ENCODE results near the gene SLC16A3. TPM values are rescaled to one million over a fixed set of nuclear protein-coding genes. Genes with fewer than 3 reads are reported as not detected.

Gene SLC16A3
- total and polyA plus RNA-seq, 2 experiments from 2014 or later = 3.5 to 10.6 TPM

GRCh38 chr17:82267575-82268379 lies 38.9 kb downstream of the SLC16A3 start:
- Histone ChIP-seq H3K27ac (ENCODE audit: low read depth) (no peak overlapping the region), H3K79me2 (replicated peaks; ENCODE audit: insufficient read depth) (peaks cover 99% of the 10 kb centered on the region), H3F3A (replicated peaks; ENCODE audit: low read depth) (no peaks in the 10 kb centered on the region), H3K36me3 (ENCODE audit: insufficient read depth) (peaks cover 26% of the 10 kb centered on the region), H3K9me2 (ENCODE audit: insufficient read depth) (no peaks in the 10 kb centered on the region), H4K20me1 (replicated peaks; ENCODE audit: insufficient read depth) (peaks cover 91% of the 10 kb centered on the region), H3K4me3 (no peak overlapping the region), H3K4me1 (ENCODE audit: insufficient read depth) (peaks cover 9% of the 10 kb centered on the region), H3K4me2 (no peak overlapping the region), H2AFZ (no peak overlapping the region), H3K27me3 (ENCODE audit: insufficient read depth) (no peaks in the 10 kb centered on the region)
- Mint-ChIP-seq H3K36me3 (ENCODE audit: low read depth) (peaks cover 86% of the 10 kb centered on the region), H3K27ac (no peak overlapping the region; the same call in 1 of the 2 replicates), H3K4me3 (no peak overlapping the region), H3K9me3 (peaks cover 2% of the 10 kb centered on the region; the same call in 2 of the 3 replicates), H3K4me1 (peaks cover 35% of the 10 kb centered on the region), H3K27me3 (ENCODE audit: insufficient read depth, low read depth, poor library complexity) (peaks cover 4% of the 10 kb centered on the region)
- TF ChIP-seq REST (IDR thresholded peaks at IDR 0.05; ENCODE audit: unreplicated experiment) = no peak
- TF ChIP-seq ZNF331 (CRISPR knock-in tag; IDR thresholded peaks at IDR 0.05; ENCODE audit: low read depth) = no peak
- TF ChIP-seq CTCF (conservative IDR thresholded peaks at IDR 0.05; ENCODE audit: low read depth in 2 of 2) = 0 out of 4 replicates have a peak, but pooled peaks have one; percentile 6 to 12
- no peak for TF ChIP-seq NANOG (IDR thresholded peaks at IDR 0.05; ENCODE audit: borderline replicate concordance)
- TF ChIP-seq POLR2AphosphoS5 (IDR thresholded peaks at IDR 0.05; ENCODE audit: low read depth) = no peak
- peak; percentile 18 for ATAC-seq
- no peak for DNase-seq (ENCODE audit: low spot score)

- Histone ChIP-seq H3K9me2 (ENCODE audit: insufficient read depth) (no peaks in the 10 kb centered on the region), H2AFZ (no peak overlapping the region), H3K79me2 (replicated peaks; ENCODE audit: insufficient read depth) (peaks cover 83% of the 10 kb centered on the region), H4K20me1 (replicated peaks; ENCODE audit: insufficient read depth) (peaks cover 77% of the 10 kb centered on the region), H3K4me3 (no peak overlapping the region), H3K4me1 (ENCODE audit: insufficient read depth) (peaks cover 9% of the 10 kb centered on the region), H3K27me3 (ENCODE audit: insufficient read depth) (no peaks in the 10 kb centered on the region), H3K27ac (ENCODE audit: low read depth) (no peak overlapping the region), H3K4me2 (no peak overlapping the region), H3F3A (replicated peaks; ENCODE audit: low read depth) (no peaks in the 10 kb centered on the region), H3K36me3 (ENCODE audit: insufficient read depth) (peaks cover 13% of the 10 kb centered on the region)
- H3K27ac Mint-ChIP-seq = no peak overlapping the region
- peaks cover 72% of the 10 kb centered on the region for H3K36me3 Mint-ChIP-seq (ENCODE audit: low read depth)
- H3K4me3 Mint-ChIP-seq = peak overlapping the region; percentile 29; the same call in 1 of the 3 replicates
- H3K9me3 Mint-ChIP-seq = no peaks in the 10 kb centered on the region
- DNase-seq (ENCODE audit: low spot score) (no peak), ATAC-seq (no peak)
- H3K27me3 Mint-ChIP-seq (ENCODE audit: insufficient read depth, low read depth, poor library complexity) = peaks cover 4% of the 10 kb centered on the region
- H3K4me1 Mint-ChIP-seq = peaks cover 40% of the 10 kb centered on the region
- no peak for TF ChIP-seq ZNF114 (CRISPR knock-in tag; IDR thresholded peaks at IDR 0.05)
- TF ChIP-seq JUNB (IDR thresholded peaks at IDR 0.05; ENCODE audit: unreplicated experiment) = no peak
- no peak for TF ChIP-seq CREB1 (CRISPR knock-in tag; IDR thresholded peaks at IDR 0.05; ENCODE audit: low read depth)
- no peak for TF ChIP-seq ETS1 (IDR thresholded peaks at IDR 0.05)
- no peak for TF ChIP-seq EZH2phosphoT487 (IDR thresholded peaks at IDR 0.05; ENCODE audit: unreplicated experiment)
- TF ChIP-seq NANOG (IDR thresholded peaks at IDR 0.05; ENCODE audit: borderline replicate concordance) = no peak
- TF ChIP-seq EZH2 (IDR thresholded peaks at IDR 0.05; ENCODE audit: low read depth, unreplicated experiment) = no peak
- no peak for TF ChIP-seq CTCF (conservative IDR thresholded peaks at IDR 0.05; ENCODE audit: low read depth in 2 of 2)
These were observed 40.5 kb downstream of the SLC16A3 start for GRCh38 chr17:82269138-82269881.

All from GM23338 (cell line).